ENCODE data around the gene FAM222A. TPM values are rescaled to one million over a fixed set of nuclear protein-coding genes. Genes with fewer than 3 reads are reported as not detected.

The FAM222A gene
- polyA plus RNA-seq (ENCODE audit: insufficient read length in 10 of 10), result 1 to 10 TPM; 4.6 to 8.1 (median 6.4) TPM
- long read RNA-seq, donor 1, partial matches to known transcripts, result 0 of 2 reads
- long read RNA-seq, donor 1, other reads (novel, unspliced or antisense), result 0 of 2 reads
- long read RNA-seq, donor 2, partial matches to known transcripts, result 0 of 1 reads
- long read RNA-seq, donor 2, other reads (novel, unspliced or antisense), result 0 of 1 reads
- long read RNA-seq, donor 3, result 0 reads
- long read RNA-seq, donor 4, partial matches to known transcripts, result 0 of 2 reads
- long read RNA-seq, donor 4, other reads (novel, unspliced or antisense), result 0 of 2 reads
- long read RNA-seq, donor 5, partial matches to known transcripts, result 0 of 2 reads
- long read RNA-seq, donor 5, other reads (novel, unspliced or antisense), result 0 of 2 reads
- long read RNA-seq, donor 6, partial matches to known transcripts, result 0 of 2 reads
- long read RNA-seq, donor 6, other reads (novel, unspliced or antisense), result 0 of 2 reads
- long read RNA-seq, donor 7, partial matches to known transcripts, result 0 of 3 reads
- long read RNA-seq, donor 7, other reads (novel, unspliced or antisense), result 0 of 3 reads
- long read RNA-seq, donor 8, partial matches to known transcripts, result 0 of 2 reads
- long read RNA-seq, donor 8, other reads (novel, unspliced or antisense), result 0 of 2 reads
- long read RNA-seq, donor 9, partial matches to known transcripts, result 0 of 1 reads
- long read RNA-seq, donor 9, other reads (novel, unspliced or antisense), result 0 of 1 reads

DNA sequence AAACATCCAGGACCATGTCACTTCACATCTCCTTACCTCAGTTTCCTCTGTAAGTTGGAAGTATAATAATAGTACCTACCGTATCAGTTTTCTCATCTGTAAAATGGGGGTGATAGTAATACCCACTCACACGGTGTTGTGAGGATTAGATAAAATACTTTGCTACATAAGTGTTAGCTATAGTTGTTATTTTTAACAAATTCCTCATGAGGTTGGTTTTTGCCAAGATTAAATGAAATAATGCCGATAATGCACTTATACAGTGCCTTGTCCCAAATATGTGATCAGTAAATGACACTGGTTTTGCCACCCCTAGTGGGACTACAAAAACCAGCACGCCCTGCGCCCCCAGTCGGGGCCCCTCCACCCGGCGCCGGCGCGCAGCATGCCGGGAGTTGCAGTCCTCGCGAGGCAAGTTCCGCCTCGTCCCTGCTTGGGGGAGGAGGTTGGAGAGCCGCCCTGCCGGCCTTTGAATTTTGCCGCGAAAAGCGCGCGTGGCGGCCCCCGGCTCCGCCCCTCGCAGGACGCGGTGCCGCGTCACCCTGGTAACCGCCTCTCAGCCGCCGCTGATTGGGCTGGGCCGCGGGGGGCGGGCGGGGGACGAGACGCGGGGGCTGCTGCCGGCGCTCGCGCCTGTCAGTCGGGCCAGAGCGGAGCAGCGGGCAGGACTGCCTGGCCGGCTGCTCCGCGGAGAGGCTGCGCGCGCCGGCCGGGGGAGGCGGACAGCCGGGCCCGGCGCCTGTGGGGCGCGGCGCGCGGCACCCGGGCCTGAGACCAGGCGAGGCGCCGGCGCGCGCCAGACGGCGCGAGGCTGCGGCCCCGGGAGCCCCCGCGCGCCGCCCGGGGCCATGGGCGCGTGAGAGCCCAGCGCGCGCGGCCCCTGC, at the start of gene FAM222A:
TSS of gene FAM222A (plus strand) at position 639 of the 884 bp plus-strand sequence. CDS start 30,322 bp downstream, outside the sequence.
- DNase-seq, result peak; percentile 96 to 99 (median 99)

- no peak for DNase-seq
Measured at GRCh38 chr12:109664402-109664801, 49.2 kb upstream of the FAM222A start.

- DNase-seq, result no peak
Measured at GRCh38 chr12:109666068-109666467, 47.6 kb upstream of the FAM222A start.

- peak in 1 of 3 donors; percentile 23 for DNase-seq
Measured at GRCh38 chr12:109670731-109671130, 42.9 kb upstream of the FAM222A start.

GRCh38 chr12:109671502-109671901, 42.1 kb upstream of the FAM222A start:
- no peak for DNase-seq

- no peak for DNase-seq
Measured at GRCh38 chr12:109673379-109673778, 40.2 kb upstream of the FAM222A start.

DNA sequence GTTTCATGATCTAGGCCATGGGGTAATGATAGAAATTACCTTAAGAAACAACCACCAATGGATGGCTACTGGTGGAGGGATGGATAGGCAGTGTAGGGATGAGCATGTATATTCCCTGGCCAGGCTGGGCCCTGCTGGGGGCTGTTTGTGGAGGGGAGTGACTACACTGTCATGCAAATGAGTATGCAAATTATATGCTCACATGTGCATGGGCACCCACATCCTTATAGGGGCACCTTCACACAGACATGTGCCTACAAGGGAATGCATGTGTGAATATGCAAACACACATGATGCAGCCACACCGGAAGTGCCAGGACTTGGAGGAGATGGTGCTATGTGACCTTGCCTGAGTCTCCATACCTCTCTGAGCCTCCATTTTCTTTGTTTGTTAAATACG, 39.7 kb upstream of the FAM222A start:
- DNase-seq, result no peak

- no peak for DNase-seq
Measured at GRCh38 chr12:109675411-109675810, 38.2 kb upstream of the FAM222A start.

GRCh38 chr12:109677279-109677691, 36.3 kb upstream of the FAM222A start:
- DNase-seq, result no peak

DNA sequence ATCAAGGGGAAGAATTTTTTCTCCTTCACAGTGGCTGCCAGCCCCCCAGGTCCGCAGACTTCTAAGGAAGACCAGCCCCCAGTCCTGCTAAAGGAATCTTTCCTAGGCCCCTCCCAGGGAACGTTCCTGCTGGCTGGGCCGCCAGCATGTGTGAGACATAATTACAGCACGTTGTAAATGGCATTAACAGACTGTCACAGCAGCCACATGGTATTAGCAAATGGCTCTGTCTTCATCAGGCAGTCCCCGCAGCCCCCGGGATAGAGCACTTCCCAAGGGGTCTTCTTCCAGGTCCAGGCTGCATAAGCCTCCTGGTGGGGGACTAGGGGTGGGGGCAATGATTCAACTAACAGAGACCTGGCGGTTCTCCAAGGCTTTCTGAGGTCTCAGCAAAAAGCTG, 34.9 kb upstream of the FAM222A start:
- peak in 1 of 3 donors; percentile 63 for DNase-seq

DNA sequence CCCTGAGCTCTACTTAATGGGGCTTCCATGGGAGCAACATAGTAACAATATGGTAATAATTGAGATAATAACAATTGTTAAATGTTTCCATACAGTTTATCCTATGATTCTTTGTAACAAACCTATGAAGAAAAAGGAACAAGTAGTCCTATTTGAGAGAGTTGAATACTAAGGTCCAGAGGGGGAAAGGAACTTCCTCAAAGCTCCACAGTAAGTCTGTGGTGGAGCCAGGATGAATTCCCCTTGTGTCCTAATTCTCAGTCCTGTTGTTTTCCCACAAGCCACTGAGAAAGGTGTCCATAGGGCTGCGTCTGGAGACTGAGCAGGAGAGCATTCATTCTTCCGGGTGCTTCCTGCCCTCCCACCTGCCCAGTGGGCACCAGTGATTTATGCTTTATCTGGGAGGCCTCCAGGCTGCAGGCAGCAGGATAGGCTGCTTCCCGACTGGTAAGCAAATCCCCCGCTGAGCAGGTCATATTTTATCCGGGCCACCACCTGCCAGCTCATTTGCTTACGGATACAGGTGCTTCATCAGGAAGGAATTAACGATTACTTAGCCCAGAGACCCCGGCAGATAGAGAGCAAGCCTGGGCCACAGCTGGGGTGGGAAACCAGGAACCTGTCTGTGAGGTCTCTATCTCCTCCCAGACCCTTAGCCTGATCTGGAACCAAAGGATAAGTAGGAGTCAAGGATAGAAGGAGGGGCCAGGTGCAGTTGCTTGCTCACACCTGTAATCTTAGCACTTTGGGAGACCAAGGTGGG, 33.9 kb upstream of the FAM222A start:
- DNase-seq, result no peak

GRCh38 chr12:109680264-109681005, 33.2 kb upstream of the FAM222A start:
- no peak for DNase-seq

DNA sequence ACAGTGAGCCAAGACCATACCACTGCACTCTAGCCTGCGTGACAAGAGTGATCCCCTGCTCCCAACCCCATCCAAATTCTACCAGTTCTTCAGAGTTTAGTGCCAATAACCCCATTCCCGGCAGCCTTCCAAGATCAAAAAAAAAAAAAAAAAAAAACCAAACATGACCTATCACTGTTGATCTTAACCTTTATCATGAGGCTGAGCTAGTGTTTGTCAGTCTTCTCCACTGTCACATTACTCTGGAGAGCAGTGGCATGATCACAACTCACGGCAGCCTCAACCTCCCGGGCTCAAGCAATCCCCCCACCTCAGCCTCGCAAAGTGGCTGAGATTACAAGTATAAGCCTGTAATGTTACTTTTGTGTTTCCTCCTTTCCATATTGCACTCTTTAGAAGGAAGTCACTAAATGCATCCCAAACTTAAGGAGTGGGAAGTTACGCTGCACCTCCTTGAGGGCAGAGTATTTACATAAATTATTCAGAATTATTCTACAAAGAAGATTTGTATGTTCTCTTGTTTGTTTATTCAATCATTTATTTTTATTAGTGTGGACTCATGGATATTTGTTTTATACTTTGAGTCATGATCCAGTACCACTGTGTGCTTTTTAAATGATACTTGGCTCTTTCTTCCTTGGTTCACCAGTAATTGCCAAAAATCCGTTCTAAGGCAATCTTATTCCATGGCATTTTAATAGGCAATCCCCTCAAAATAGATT, 31.5 kb upstream of the FAM222A start:
- no peak for DNase-seq

GRCh38 chr12:109682708-109683060, 30.9 kb upstream of the FAM222A start:
- DNase-seq, result no peak

GRCh38 chr12:109683316-109683715, 30.3 kb upstream of the FAM222A start:
- DNase-seq, result no peak

DNA sequence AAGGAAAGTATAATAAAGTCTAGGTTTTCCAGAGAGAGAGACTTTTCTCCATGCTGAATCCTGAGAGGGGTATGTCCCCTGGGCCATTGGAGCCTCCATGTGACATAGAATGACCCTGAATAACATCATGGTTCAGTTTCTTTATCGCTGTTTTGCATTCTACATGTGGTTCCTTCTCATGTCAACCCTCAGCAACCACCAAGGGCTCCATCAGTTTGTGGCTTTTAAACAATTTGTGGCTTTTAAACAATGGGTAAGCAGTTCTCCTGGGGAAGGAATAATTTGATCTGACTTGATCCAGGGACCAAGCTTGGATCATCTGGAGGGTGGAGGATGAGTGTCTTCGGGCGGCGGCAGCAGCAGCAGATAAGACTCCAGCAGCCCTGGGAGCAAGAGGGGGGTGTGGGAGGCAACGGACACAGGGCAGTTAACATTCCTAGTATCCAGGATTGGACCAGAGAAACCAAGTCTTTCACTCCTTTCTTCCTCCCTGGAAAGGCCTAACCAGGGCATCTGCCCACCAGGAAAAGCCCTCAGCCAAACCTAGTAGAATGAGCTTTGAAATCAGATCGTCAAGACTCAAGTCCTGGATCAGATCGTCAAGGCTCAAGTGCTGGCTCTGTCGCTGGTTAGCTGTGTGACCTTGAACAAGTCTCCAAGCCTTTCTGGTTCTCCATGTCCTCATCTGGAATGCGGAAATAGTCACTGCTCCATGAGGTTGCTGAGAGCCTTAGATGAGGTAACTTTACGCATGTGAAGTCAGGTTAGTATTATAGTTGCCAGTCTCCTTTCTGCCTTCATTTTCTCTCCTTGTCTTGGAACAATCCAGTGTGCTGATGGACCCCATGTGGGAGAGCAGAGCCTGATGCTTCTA, 27.8 kb upstream of the FAM222A start:
- no peak for DNase-seq

DNA sequence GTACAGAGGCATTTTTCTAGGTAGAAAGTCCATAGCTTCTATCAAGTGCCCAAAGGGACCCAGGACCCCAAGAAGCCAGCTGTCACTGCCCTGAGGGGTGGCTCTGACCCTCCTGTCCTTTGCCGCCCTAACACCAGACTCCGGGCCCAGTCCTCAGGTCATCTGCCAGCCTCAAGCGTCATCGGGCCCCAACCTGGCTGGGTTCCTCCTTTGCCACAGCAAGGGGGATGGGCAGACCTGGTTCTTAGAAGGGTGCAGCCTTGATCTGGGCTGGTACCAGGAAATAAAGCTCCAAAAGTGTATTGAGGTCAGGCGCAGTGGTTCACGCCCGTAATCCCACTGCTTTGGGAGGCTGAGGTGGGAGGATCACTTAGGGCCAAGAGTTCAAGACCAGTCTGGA, 27.1 kb upstream of the FAM222A start:
- no peak for DNase-seq

- no peak for DNase-seq
Measured at GRCh38 chr12:109687250-109687649, 26.4 kb upstream of the FAM222A start.

- no peak for DNase-seq
Measured at GRCh38 chr12:109689426-109689825, 24.2 kb upstream of the FAM222A start.

All from muscle of back (tissue), 13 donors.